ENCODE results near the gene TMEM231.
"Not testable (repeated sequence)": the region's sequence is repeated elsewhere in the genome, so short reads cannot be mapped to it uniquely, and the experiment has no call there.

The TMEM231 gene

DNA sequence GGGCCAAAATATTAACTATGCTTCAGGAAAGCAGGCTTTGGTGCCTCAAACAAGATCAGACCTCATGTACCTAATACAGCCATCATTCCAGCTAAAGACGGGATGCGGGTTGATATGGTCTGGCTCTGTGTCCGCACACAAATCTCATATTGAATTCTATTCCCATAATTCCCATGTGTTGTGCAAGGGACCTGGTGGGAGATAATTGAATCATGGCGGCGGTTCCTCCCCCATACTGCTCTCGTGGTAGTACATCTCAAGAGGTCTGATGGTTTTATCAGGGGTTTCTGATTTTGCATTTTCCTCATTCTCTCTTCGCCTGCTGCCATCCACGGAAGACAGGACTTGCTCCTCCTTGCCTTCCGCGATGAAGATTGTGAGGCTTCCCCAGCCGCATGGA, 41.8 kb downstream of the TMEM231 start:
- DNase-seq (ENCODE audit: insufficient read length): no peak
- FAIRE-seq: no peak
- TF ChIP-seq POLR2A (IDR thresholded peaks at IDR 0.05; ENCODE audit: low read depth, low read length) (no peak), TAF1 (IDR thresholded peaks at IDR 0.05; ENCODE audit: borderline replicate concordance, low read depth, low read length) (no peak), POLR2AphosphoS5 (IDR thresholded peaks at IDR 0.05; ENCODE audit: low read depth, low read length) (no peak)

DNA sequence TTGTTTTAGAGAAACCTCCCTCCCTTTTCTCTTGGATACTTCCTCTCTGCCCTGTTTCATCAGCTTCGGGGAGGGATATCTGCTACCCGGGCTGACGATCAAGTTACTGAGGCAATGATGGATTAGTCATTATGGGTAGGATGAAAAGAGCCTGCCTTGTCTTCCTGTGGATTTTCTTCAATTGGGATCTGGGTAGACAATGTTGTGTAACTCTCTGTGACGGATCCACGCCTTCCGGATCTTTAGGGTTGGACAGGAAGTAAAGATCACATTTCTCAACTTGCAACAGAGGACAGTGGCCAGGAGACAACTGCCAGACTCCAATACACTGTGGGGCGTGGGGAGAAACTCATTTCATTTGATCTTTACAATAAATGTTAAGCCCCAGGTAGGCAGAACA, 49.5 kb downstream of the TMEM231 start:
- no peak for TF ChIP-seq POLR2A (IDR thresholded peaks at IDR 0.05; ENCODE audit: low read depth, low read length)
- no peak for TF ChIP-seq TAF1 (IDR thresholded peaks at IDR 0.05; ENCODE audit: borderline replicate concordance, low read depth, low read length)
- no peak for TF ChIP-seq POLR2AphosphoS5 (IDR thresholded peaks at IDR 0.05; ENCODE audit: low read depth, low read length)
- no peak for FAIRE-seq
- no peak for DNase-seq (ENCODE audit: insufficient read length)

DNA sequence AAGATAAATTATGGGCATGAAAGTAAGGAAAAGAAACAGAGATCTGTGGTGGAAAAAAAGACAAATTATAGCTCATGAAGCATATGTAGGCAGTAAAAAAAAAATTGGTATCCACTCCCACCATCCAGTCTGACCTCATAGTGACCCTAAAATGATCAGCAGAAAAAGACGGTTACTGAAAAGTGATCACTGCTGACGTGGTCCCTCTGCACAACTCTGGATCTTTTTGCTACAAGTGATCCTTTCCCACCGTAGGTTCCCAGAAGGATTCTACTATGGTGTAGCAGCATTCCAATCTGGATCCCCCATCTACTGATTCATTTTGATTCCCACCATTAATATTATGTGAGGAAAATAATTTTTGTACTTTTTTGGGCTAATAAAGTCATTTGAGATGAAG, 49.9 kb downstream of the TMEM231 start:
- FAIRE-seq (no peak), DNase-seq (ENCODE audit: insufficient read length) (no peak)
- TF ChIP-seq POLR2AphosphoS5 (IDR thresholded peaks at IDR 0.05; ENCODE audit: low read depth, low read length) (no peak), POLR2A (IDR thresholded peaks at IDR 0.05; ENCODE audit: low read depth, low read length) (no peak), TAF1 (IDR thresholded peaks at IDR 0.05; ENCODE audit: borderline replicate concordance, low read depth, low read length) (no peak)

DNA sequence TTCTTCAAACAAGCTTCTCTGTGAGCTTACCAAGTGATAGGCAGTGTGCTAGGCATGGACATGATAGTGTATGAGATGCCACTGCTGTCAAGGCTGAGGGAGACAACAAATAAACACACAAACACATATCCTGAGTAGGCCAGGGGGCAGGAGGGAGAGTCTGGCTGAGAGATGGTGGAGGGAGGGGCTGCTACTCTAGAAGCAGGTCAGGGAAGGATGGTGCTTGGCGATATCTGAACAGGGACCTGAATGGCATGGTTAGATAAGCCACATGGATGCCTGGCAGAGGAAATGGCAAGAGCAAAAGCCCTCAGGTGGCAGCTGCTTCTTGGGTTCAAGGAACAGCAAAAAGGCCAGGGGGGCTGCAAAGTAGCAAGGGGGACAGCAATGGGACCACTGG, 52.3 kb downstream of the TMEM231 start:
- FAIRE-seq: no peak
- TF ChIP-seq TAF1 (IDR thresholded peaks at IDR 0.05; ENCODE audit: borderline replicate concordance, low read depth, low read length) (no peak), POLR2A (IDR thresholded peaks at IDR 0.05; ENCODE audit: low read depth, low read length) (no peak), POLR2AphosphoS5 (IDR thresholded peaks at IDR 0.05; ENCODE audit: low read depth, low read length) (no peak)

DNA sequence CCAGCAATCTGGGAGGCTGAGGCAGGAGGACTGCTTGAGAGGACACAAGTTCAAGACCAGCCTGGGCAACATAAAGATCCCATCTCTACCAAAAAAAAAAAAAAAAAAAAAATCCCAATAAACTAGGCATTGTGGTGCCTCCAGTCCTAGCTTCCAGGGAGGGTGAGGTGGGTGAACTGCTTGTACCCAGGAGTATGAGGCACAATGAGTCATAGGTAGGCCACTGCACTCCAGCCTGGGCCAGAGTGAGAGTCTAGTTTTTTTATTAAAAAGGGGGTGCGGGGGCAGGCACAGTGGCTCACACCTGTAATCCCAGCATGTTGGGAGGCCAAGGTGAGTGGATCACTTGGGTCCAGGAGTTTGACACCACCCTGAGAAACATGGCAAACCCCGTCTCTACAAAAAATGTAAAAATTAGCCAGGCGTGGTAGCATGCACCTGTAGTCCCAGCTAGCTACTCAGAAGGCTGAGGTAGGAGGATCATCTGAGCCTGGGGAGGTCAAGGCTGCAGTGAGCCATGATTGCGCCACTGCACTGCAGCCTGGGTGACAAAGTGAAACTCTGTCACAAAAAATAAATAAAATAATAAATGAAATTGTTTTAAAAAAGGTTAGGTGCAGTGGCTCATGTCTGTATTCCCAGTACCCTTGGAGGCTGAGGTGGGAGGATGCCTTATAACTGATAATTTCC, 53.0 kb downstream of the TMEM231 start:
- FAIRE-seq (no peak), DNase-seq (ENCODE audit: insufficient read length) (no peak)

More for the DNA sequence above, 52.3 kb downstream of the TMEM231 start:
- no peak for DNase-seq (ENCODE audit: insufficient read length)

DNA sequence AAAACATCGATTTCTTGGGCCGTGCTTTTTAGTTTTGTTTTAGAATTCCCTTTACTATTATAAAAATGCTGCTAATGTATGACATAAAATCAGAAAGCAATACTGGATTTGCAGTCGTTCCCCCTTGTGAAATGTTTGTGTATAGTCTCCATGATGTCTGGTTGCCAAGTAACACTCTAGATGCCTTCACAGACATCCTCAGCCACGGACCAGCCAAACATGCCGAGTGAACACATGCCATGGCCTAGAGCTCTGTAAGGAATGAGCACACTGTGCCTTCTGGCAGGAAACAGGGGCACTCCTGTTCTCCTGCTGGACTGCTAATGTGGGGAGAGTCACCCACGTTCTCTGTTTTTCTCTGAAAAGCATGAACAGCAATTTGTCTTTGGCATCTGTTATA, 54.2 kb downstream of the TMEM231 start:
- FAIRE-seq; DNase-seq (ENCODE audit: insufficient read length): not testable (repeated sequence)

More for the DNA sequence above, 53.0 kb downstream of the TMEM231 start:
- no peak for TF ChIP-seq TAF1 (IDR thresholded peaks at IDR 0.05; ENCODE audit: borderline replicate concordance, low read depth, low read length)
- no peak for TF ChIP-seq POLR2A (IDR thresholded peaks at IDR 0.05; ENCODE audit: low read depth, low read length)
- no peak for TF ChIP-seq POLR2AphosphoS5 (IDR thresholded peaks at IDR 0.05; ENCODE audit: low read depth, low read length)

DNA sequence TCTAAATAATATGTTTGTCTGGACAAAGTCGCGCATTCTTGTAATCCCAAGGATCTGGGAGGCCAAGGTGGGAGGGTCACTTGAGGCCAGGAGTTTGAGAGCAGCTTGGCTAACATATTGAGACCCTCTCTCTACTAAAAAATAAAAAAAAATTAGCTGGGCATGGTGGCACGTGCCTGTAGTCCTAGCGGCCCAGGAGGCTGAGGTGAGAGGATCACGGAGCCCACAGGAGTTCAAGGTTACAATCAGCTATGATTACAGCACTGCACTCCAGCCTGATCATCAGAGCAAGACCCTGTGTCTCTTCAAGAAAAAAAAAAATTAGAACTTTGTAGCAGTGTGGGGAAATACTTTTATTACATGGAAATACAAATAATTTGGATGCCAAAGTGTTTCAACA, 54.7 kb downstream of the TMEM231 start:
- DNase-seq (ENCODE audit: insufficient read length) (no peak), FAIRE-seq (no peak)

DNA sequence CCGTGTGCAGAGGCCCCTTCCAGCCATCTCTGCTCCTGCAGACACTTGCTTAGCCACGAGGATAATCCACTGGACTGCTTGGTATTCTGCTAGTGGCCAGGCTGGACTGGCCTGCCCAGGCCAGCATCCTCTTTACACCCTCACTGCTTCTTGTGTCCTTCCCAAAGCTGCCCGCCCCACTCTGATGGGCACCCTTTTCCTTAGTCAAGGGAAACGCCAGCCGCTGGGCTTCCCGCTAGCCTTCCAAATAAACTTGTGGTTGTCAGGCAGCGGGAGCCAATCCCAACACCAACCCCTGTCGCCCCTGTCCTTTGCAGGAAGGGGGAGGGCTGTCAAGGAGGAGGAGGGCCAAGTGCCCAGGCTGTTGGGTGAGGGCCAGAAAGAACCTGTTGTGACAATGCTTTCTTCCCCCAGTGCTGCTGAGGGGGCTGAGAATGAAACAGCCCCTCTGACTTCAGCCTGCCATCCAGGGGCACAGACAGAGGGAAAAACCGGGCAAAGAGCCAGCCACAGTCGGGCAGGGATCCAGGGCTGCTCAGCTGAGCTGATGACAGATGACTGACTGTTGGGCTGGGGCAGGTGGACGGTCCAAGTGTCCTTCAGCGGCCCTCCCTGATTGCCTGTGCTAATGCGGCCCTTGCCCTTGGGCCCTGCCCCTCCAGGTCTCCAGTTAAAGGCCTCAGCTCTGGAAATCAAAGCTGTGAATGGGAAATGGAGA, 57.3 kb downstream of the TMEM231 start:
- not testable (repeated sequence) for FAIRE-seq; DNase-seq (ENCODE audit: insufficient read length)

More for the DNA sequence above, 54.7 kb downstream of the TMEM231 start:
- TF ChIP-seq POLR2AphosphoS5 (IDR thresholded peaks at IDR 0.05; ENCODE audit: low read depth, low read length) (no peak), TAF1 (IDR thresholded peaks at IDR 0.05; ENCODE audit: borderline replicate concordance, low read depth, low read length) (no peak), POLR2A (IDR thresholded peaks at IDR 0.05; ENCODE audit: low read depth, low read length) (no peak)

DNA sequence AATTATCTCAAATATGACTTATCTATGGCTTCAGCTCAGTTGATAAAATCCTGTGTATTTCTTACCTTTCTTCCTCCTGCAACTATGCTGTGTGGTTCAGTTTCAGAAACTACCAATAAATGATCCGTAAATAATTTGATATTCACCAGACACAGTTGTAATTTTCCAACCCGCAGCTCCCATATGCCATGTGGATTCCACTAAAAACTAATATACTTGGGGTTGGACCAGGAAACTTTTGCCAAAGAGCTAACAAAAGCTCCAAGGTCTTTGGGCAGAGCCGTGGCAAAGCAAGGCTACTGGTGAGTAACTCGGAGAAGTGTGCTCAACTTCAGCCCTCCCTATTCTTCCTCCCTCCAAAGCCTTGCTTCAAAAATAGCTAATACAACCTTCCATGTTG, 58.5 kb downstream of the TMEM231 start:
- no peak for FAIRE-seq
- TF ChIP-seq POLR2AphosphoS5 (IDR thresholded peaks at IDR 0.05; ENCODE audit: low read depth, low read length) (no peak), TAF1 (IDR thresholded peaks at IDR 0.05; ENCODE audit: borderline replicate concordance, low read depth, low read length) (no peak), POLR2A (IDR thresholded peaks at IDR 0.05; ENCODE audit: low read depth, low read length) (no peak)
- no peak for DNase-seq (ENCODE audit: insufficient read length)

DNA sequence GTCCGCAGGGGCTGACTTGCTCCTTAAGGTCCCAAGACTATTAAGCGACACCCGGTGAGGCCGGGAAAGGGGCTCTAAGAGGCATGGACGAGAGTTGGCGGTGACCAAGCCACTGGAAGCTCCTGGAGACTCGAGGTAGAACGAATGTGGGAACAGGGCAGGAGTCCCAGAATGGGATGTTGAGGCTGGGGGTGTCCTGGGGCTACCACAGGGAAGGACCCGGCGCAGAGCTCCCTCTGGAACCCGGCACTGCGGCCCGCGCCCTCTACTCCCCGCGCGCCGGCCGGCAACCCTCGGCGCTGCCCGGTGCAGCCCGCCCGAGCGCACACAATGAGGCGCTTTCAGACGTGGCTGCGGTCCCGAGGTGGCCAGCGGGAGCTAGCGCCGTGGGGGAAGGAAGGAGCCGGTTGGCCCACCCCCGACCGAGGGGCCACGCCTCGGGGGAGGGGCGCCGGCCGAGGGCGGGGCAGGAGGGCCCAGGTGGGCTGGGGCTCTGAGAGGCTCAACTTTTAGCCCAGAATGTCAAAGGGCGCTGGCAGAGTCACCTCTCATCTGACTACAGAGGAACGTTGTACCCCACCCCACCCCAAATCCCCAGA, 60.9 kb downstream of the TMEM231 start, which contains the start of gene CHST6:
TSS of gene CHST6 (minus strand) at position 366 of the 599 bp plus-strand sequence. CDS start 15,613 bp downstream, outside the sequence.
- FAIRE-seq (no peak), DNase-seq (ENCODE audit: insufficient read length) (peak; percentile 67)
- TF ChIP-seq TAF1 (IDR thresholded peaks at IDR 0.05; ENCODE audit: borderline replicate concordance, low read depth, low read length) (no peak), POLR2A (IDR thresholded peaks at IDR 0.05; ENCODE audit: low read depth, low read length) (no peak), POLR2AphosphoS5 (IDR thresholded peaks at IDR 0.05; ENCODE audit: low read depth, low read length) (no peak)

DNA sequence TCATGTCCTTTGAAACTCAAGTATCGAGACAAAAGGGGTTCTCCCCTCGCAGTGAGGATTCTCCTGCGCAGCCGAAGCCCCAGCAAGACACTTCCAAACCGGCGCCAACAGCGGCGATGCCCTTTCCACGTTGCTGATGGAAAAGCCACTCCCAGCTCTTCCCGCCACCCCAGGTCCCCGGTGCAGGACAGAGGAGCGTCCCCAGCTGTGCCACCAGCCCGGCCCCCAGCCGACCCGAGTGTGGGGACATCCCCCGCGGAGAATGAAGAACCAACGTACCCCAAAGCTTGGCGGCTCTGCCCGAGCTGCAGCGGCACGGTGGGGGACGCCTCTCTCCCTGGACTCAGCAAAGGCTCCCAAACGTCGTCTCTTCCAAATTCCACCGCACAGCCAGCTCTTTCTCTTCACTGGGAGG, 61.4 kb downstream of the TMEM231 start:
- TF ChIP-seq POLR2AphosphoS5 (IDR thresholded peaks at IDR 0.05; ENCODE audit: low read depth, low read length) (no peak), POLR2A (IDR thresholded peaks at IDR 0.05; ENCODE audit: low read depth, low read length) (no peak)
- FAIRE-seq: no peak
- DNase-seq (ENCODE audit: insufficient read length): no peak

DNA sequence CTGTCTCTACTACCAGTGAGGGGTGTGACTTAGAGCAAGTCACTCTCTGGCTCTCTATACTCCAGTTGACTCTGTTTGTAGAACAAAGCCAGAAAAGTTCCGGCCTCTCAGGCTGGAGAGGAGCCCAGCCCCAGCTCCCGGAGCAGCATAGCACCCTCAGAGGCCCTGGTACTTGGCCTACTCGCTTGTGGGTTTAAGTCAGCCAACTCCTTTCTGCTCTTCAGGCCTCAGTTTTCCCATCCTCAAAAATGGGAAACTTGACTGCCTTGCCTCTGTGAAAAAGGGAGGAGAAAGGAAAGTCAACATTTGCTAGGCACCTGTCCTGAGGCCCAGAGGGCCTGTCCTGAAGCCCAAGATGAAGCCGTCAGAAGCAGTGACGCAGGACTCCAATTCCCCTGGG, 61.9 kb downstream of the TMEM231 start:
- FAIRE-seq (no peak), DNase-seq (ENCODE audit: insufficient read length) (no peak)
- TF ChIP-seq POLR2AphosphoS5 (IDR thresholded peaks at IDR 0.05; ENCODE audit: low read depth, low read length): no peak
- TF ChIP-seq POLR2A (IDR thresholded peaks at IDR 0.05; ENCODE audit: low read depth, low read length): no peak
- no peak for TF ChIP-seq TAF1 (IDR thresholded peaks at IDR 0.05; ENCODE audit: borderline replicate concordance, low read depth, low read length)
